NCI-H524 (cell line): ENCODE measurements around the gene MEMO1.
"Not testable (repeated sequence)": the region's sequence is repeated elsewhere in the genome, so short reads cannot be mapped to it uniquely, and the experiment has no call there.

Experiments used
- DNase-seq, 2 experiments: peaks; one replicate each; lab custom pipeline; 2025; lab: John Stamatoyannopoulos, UW

Gene MEMO1

DNA sequence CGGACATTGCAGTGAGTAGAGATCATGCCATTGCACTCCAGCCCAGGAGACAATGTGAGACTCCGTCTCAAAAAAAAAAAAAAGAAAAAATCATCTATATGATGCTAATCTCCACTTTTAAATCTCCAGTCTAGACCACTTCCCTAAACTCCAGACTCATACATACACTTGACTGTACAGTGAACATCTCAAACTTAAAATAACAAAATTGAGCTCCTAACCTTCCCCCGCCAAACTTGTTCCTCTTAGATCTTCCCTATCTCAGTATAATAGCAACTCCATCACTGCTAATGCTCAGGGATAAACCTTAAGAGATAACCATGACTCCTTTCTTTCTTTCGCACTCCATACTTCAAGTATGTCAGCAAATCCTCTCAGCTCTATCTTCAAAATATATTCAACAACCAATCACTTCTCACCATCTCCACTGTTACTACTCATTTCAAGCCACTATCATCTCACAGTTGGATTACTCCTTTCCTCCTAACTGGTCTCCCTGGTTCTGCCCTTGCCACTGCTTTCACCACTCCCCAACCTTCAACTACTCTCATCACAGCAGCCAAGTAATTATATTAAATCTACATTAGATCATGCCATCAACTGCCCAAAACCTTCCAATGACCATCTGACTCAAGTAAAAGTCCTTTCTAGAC is 12.0 kb downstream of the MEMO1 start:
- DNase-seq = no peak

DNA sequence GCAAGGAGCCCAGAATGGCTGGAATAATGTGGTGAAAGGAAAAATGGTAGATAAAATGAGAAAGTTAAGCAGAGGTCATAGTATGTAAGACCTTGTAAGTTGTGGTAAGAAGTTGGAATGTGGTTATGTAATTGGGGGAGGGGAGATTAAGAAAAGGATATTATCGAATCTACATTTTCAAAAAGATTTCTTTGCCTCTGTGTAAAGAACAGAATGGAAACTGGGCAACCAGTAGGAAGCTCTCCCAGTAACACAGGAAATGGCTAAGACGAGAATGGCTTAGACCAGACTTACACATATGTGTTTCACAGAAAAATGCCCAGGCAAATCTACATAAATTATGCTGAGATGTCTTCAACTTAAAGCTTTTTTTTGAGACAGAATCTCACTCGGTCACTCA is 13.2 kb downstream of the MEMO1 start:
- DNase-seq = no peak

DNA sequence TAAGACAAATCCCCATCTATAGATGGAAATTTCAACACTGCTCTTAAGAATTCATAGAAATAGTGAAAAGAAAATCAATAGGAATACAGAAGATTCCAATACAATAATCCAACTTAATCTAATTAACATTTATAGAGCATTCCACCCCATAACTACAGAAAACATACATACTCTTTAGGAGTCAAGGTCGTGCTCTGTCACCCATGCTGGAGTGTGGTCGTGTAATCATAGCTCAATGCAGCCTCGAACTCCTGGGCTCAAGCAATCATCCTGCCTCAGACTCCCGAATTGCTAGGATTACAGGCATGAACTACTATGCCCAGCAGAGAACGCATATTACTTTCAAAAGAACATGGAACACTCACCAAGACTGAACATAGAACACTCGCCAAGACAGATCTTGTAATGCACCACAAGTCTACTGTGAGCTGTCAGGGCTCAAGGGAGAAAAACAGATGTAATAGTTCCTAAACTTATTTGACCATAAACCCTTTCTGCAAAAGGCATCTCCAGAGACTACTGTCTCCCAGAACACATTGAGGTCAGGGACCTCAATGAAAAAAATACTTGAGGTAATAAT is 14.1 kb downstream of the MEMO1 start:
- no peak for DNase-seq

DNA sequence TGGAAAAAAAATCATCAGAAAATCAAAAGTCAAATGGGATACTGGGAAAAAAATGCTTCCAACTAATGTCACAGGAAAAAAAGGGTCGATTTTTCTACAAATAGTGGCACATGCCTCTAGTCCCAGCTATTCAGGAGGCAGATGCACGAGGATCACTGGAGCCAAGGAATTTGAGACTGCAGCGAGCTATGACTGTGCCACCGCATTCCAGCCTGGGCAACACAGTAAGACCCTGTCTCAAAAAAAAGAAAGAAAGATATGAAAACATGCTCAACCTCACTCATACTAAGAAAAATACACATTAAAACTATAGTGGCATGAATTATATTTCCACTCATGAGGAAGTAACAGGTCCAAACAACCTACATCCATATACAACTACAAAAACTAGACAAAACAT is 17.9 kb downstream of the MEMO1 start:
- no peak for DNase-seq

DNA sequence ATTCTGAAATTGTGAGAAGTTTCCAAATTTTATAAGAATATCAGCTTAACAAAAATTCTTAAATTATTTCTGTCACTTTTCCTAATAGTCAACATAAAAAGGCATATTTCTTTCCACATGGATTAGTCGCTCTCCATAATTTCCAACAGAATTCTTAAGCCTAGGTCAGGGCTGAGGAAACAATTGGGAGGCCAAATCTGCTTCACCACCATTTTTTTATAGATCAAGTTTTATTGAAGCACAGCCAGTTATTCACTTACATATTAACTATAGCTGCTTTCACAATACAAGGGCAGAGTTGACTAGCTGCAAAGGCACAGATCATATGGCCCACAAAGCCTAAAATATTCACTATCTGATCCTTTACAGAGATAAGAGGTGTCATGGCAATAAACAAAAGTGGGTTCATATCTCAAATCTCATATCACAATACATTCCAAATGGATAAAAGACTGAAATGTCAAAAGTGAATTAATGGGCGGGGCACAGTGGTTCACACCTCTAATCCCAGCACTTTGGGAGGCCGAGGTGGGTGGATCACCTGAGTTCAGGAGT is 18.7 kb downstream of the MEMO1 start:
- DNase-seq = no peak

DNA sequence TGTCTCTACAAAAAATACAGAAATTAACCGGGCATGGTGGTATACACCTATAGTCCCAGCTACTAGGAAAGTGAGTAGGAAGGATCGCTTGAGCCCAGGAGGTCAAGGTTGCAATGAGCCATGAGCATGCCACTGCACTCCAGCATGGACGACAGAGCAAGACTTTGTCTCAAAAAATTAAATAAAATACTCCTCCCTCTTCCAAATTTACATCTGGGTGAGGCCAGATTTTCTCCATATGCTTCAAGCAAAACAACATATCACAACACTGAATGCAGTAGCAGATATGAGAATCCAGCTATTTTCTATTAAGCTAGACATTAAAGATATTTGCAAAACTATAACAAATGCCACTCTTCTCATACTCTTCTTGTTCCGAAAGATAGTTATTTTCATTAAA is 20.9 kb downstream of the MEMO1 start:
- DNase-seq = no peak

DNA sequence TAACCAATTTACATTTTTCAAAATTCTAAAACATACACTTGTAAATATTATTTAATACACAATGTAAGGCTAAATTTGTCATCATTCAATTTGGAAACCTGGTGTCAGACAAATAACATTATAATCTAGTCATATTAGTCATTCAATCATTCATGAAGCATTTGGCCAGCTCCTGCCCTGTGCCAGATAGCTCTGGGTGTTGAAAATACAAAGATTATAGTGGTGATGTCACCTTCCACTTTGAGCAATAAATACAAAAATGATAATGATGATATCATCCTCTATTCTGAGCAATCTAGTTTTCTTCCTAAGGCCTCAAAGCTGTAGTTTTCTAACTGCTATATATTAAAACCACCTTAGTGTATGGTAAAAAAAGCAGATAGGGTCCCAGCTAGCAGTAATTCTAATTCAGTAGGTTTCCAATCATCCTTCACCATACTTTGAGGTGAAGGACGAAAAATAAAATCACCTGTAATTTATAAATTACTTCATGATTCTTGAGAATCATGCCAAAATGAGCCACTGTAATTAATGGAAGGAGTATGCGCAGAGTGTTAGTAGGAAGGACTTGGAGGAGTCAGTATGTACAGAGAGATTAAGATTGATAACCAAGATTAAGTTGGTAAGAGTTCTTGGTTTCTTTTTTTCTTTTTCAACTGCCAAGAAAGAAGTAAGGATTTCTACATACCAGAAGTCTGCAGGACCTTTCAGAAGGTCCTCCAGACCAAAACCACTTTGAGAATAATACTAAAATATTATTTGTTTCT is 23.2 kb downstream of the MEMO1 start:
- no peak for DNase-seq

DNA sequence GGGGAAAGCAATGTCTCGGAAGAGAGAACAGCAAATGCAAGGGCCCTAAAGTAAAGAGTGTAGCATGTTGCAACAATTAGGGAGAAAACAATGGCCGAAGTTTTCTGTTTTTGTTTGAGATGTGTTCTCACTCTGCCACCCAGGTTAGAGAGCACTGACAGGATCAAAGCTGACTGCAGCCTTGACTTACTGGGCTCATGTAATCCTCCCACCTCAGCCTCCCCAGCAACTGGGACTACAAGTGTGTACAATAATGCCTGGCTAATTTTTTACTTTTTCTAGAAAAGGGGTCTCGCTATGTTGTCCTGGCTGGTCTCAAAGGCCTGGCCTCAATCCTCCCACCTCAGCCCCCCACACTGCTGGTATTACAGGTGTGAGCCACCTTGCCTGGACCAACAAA is 23.9 kb downstream of the MEMO1 start:
- DNase-seq = no peak

DNA sequence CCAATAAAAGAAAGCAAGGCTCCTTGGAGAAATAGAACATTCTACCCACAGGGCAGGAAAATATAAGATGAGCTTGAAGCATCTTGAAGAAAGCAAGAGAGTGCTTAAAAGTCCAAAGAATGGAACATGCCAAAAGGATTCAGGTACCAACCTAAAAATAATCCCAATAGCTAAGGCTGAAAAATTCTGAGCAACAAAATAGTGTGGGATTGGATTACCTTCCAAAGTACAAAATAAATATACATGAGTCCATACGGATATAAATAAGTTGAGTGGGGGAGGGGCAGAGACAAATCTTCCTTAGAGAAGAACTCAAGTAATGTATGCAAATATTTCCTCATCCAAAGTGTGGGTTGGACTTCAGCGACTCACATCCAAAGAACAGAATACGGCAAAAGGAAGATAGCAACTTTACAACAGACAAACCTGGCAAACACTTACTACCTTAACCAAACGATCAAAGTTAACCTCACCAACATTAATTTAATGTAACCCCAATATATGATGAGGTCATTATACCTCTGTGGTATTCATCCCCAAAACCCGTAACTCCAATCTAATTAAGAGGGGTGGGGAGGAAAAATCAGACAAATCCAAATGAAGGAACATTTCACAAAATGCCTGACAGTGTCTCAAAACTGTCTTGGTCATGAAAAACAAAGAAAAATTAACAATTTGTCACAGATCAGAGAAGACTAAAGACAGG is 26.9 kb downstream of the MEMO1 start:
- DNase-seq = no peak

DNA sequence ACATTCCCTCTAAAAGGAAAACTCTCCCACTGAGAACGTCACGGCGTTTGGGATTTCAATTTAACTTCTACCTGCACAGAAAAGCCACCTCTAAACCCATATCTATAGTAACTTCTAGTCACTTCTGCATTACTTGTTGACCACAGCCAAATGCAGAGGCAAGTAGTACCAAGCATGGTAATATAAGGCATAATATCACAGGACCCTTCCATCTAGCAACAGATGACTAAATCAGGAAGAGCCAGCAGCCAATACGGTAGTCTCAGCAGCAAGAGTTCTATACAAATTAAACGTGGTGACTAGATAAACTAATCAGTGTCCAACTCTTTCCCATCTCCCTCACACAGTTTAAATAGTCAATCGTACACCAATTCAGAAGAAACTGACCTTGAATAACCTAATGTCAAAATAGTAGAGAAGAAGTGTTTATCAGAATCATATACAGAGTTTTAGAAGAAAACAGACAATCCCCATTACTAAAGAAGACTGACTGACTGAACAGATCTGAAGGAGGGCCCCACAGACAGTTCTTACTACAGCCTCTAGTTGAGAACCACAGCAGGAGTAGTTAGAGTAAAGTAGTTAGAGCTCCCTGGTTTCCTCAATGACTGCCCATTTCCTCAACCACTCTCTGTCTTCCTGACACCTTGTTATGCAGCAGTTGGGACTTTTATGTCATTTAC is 30.0 kb downstream of the MEMO1 start:
- DNase-seq = no peak

DNA sequence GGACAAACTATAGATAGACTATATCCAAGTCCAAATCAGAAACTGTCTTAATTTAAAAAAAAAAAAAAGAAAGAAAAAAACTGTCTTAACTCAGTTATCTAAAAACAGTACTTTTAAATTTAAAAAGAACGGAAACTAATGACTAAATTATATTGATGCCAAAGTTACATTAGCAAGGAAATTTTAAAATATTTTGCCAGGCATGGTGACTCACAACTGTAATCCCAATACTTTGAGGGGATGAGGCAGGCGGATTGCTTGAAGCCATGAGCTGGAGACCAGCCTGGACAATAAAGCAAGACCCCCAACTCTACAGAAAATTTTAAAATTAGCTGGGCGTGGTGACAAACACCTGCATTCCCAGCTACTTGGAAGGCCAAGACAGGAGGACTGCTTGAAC is 30.9 kb downstream of the MEMO1 start:
- no peak for DNase-seq

DNA sequence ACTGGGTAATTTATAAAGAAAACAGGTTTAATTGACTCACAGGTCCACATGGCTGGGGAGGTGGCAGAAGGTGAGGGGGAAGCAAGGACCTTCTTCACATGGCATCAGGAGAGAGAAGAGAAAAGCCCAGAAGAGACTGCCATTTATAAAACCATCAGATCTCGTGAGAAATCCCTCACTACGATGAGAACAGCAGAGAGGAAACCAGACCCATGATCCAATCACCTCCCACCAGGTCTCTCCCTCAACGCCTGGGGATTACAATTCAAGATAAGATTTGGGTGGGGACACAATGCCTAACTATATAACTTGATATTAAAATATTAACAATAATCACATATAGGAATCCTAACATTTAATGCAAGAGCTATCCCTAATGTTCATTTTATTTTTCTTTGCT is 31.8 kb downstream of the MEMO1 start:
- no peak for DNase-seq

DNA sequence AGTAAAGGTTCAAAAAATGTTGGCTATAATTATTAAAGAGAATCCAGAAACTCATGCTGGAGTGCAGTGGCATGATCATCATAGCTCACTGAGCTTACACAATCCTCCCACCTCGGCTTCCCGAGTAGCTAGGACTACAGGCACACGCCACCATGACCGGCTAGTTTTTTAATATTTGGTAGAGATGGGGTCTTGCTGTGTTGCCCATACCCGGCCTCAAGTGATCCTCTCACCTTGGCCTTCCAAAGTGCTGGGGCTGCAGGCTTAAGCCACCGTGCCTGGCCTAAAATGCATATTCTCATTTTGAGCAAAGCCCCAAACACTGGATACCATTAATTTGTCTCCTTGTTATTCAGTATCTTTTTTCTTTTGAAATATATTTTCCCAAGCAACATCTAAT is 32.4 kb downstream of the MEMO1 start:
- DNase-seq = no peak

DNA sequence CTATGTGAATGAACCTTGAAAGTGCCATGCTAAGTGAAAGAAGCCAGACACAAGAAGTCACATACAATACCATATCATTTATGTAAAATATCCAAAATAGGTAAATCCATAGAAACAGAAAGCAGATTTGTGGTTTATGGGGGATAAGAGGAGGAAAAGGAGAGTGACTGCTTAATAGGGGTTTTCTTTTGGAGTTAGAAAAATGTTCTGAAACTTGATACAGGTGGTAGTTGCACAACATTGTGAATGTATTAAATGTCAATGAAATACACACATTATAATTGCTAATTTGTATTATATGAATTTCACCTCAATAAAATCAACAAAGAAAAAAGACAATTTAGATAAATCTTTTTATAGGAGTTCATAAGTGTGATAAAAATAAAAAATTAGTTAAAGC is 37.1 kb downstream of the MEMO1 start:
- DNase-seq = no peak

DNA sequence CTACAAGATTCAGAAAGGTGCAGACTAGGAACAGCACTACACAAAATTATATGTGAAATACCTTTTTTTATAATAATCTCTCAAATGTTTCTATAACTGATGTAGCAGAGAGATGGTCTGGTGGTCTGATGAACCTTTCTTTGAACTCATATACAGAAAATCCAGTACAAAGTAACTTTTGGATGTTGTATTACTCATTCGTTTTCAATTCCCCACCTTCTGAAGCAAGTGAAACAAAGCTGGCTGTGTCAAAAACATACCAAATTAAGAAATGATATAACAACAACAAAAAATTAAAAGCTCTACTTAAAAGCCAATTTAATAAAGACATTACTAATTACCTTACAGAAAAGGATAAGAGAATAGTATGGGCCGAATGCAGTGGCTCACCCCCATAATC is 38.7 kb downstream of the MEMO1 start:
- no peak for DNase-seq

DNA sequence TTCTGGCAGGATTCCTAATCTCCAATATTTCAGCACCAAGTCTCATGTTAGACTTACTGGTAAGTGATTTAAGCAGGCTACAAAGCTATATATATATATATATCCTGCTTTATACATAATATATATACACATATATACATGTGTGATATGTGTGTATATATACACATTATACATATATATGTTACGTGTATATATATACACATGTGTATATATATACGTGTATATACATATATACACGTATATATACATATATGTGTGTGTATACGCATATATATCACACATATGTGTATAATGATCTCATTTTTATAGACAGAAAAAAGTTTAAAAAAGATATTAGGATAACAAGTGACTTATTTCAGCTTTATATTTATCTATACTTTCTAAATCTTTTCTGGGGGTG is 41.6 kb downstream of the MEMO1 start:
- DNase-seq = no peak

DNA sequence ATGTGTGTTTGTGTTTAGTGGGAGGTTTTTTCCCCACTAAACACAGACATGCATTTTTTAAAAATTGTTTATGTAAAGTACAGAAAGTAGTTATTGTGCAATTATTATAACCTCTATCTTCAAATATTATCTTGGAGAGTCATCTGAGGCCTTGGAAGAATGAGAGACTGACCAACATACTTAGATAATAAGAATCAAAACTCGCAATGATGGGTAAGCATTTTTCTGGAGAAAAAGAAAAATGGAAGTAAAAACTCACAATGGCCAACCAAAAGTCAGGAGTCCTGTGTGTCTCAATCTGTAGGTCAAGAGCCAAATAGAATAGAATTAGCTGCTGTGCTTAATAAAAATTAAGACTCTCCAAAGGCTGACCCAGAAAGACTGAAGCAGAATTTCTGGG is 43.0 kb downstream of the MEMO1 start:
- no peak for DNase-seq

DNA sequence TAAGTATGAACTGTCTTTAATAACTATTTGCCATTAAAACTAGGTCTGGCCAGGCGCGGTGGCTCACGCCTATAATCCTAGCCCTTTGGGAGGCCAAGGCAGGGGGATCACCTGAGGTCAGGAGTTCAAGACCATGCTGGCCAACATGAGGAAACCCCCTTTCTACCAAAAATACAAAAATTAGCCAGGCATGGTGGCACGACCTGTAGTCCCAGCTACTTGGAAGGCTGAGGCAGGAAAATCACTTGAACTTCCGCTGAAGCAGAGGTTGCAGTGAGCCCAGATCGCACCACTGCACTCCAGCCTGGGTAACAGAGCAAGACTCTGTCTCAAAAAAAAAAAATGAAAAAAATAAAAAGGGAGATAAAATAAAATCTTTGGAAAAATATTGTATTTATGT is 44.4 kb downstream of the MEMO1 start:
- DNase-seq = not testable (repeated sequence)

DNA sequence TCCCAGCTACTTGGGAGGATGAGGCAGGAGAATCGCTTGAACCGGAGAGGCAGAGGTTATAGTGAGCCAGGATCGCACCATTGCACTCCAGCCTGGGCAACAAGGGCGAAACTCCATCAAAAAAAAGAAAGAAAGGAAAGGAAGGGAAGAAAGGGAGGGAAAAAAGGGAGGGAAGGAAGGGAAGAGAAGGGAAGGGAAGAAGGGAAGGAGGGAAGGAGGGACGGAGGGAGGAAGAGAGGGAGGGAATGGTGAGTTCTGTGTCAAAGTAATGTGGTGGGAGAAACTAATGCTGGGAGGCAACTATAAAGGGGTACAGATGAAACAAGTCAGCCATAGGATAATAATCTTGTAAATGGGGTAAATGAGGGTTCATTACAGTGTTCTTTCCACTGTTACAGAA is 45.7 kb downstream of the MEMO1 start:
- no peak for DNase-seq

DNA sequence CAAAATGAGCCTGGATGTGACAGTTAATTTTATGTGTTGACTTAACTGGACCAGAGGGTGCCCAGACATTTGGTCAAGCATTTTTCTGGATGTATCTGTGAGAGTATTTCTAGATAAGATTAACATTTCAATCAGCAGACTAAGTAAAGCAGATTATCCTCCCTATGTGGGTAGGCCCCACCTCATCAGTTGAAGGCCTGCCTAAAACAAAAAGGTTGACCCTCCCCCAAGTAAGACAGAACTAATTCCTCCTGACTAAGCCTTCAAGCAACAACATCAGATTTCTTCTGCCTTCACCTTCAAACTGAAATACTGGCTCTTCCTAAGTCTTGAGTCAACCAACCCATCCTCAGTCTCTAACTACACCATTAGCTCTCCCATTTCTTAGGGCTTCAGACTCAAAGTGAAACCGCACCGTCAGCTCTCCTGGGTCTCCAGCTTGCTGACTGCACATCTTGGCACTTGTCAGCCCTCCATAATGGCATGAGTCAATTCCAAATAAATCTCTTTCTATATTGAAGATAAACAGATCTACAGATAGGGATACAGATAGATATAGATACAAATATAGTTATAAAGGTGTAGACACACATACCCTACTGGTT is 47.9 kb downstream of the MEMO1 start:
- no peak for DNase-seq

DNA sequence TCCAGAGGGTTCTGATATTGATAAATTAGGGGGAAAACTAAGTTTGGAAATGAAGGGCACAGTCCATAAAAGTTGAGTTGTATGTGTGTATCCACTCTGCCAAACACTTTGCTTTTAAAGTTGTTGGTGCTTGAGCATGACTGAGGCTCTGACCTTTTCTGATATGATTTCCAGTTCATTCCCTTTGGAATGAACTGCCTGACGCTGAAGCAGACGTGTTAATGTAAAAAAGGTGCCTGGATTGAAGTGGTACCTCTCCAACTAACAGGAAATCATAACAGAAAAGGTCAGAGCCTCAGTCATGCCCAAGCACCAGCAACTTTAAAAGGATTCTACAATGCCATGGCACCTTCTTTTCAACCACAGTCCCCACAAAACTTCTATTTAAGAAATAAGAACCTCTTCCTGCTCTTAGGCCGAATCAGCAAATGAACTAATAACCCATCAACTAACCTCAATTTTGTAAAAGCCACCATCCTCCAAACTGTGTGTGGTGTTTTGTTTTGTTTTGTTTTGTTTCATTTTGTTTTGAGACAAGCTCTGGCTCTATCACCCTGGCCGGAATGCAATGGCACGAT is 52.6 kb downstream of the MEMO1 start:
- DNase-seq = no peak
